Measurements from ENCODE around the gene SLC1A4. TPM values are rescaled to one million over a fixed set of nuclear protein-coding genes. Genes with fewer than 3 reads are reported as not detected.

The SLC1A4 gene
- total RNA-seq, 4 donors from 2014 or later, result 4.6 to 6.9 (median 5.4) TPM

GRCh38 chr2:65057391-65058052 lies 68.3 kb downstream of the SLC1A4 start:
- no peak for DNase-seq
- TF ChIP-seq POLR2A (IDR thresholded peaks at IDR 0.05) (peak in 1 of 2 donors; percentile 7), CTCF (IDR thresholded peaks at IDR 0.05) (no peak)
- Histone ChIP-seq H3K9me3 (no peaks in the 10 kb centered on the region), H3K36me3 (no peaks in the 10 kb centered on the region), H3K4me1 (peaks cover 19 to 53% of the 10 kb centered on the region in 2 donors), H3K27me3 (no peaks in the 10 kb centered on the region), H3K27ac (peak overlapping the region; percentile 65 to 91 (median 78)), H3K4me3 (replicated peaks in 1 of 3) (peak overlapping the region; percentile 71 to 98 (median 82))
- 56 to 60% methylated on average over 6 of the region's 6 CpGs for WGBS, 2 donors
- intact Hi-C loops (cut with DNase I), result no loop called here

- Histone ChIP-seq H3K4me1 (peaks cover 19 to 64% of the 10 kb centered on the region in 2 donors), H3K27ac (peak overlapping the region in 2 of 3 donors; percentile 78 to 91), H3K9me3 (no peaks in the 10 kb centered on the region), H3K4me3 (replicated peaks in 1 of 3) (no peak overlapping the region), H3K36me3 (no peaks in the 10 kb centered on the region), H3K27me3 (no peaks in the 10 kb centered on the region)
- 86 to 97% methylated on average over 1 of the region's 1 CpG for WGBS, 2 donors
- intact Hi-C loops (cut with DNase I), result no loop called here
- TF ChIP-seq CTCF (IDR thresholded peaks at IDR 0.05), result no peak
- no peak for TF ChIP-seq POLR2A (IDR thresholded peaks at IDR 0.05)
- DNase-seq, result no peak
Measured at GRCh38 chr2:65059071-65059470, 69.9 kb downstream of the SLC1A4 start.

GRCh38 chr2:65061146-65061909 lies 72.1 kb downstream of the SLC1A4 start:
- WGBS, 2 donors, result 89 to 91% methylated on average over 7 of the region's 7 CpGs
- Histone ChIP-seq H3K36me3 (no peaks in the 10 kb centered on the region), H3K4me3 (replicated peaks in 1 of 3) (no peak overlapping the region), H3K27me3 (no peaks in the 10 kb centered on the region), H3K27ac (peak overlapping the region; percentile 23 to 50 (median 37)), H3K9me3 (no peaks in the 10 kb centered on the region), H3K4me1 (peaks cover 40 to 82% of the 10 kb centered on the region in 2 donors)
- TF ChIP-seq POLR2A (IDR thresholded peaks at IDR 0.05), result no peak
- no peak for TF ChIP-seq CTCF (IDR thresholded peaks at IDR 0.05)
- intact Hi-C loops (cut with DNase I), result loop anchor here (5.0 kb wide), 1 partner anchor 76 kb away; no protein-coding TSS in a partner anchor
- no peak for DNase-seq

- Histone ChIP-seq H3K27ac (peak overlapping the region in 2 of 3 donors; percentile 23 to 50), H3K9me3 (no peaks in the 10 kb centered on the region), H3K4me3 (replicated peaks in 1 of 3) (no peak overlapping the region), H3K36me3 (no peaks in the 10 kb centered on the region), H3K27me3 (no peaks in the 10 kb centered on the region), H3K4me1 (peaks cover 40 to 82% of the 10 kb centered on the region in 2 donors)
- TF ChIP-seq CTCF (IDR thresholded peaks at IDR 0.05), result no peak
- peak; percentile 40 to 66 for DNase-seq
- WGBS, 2 donors, result 90 to 98% methylated on average over 6 to 8 of the region's 8 CpGs
- intact Hi-C loops (cut with DNase I), result loop anchor here (5.0 kb wide), 1 partner anchor 75 kb away; no protein-coding TSS in a partner anchor
Measured at GRCh38 chr2:65061910-65062339, 72.7 kb downstream of the SLC1A4 start.

Data from thyroid gland (tissue), 4 donors.